Keratinocyte (primary cell): ENCODE data around the gene CATSPER2. TPM values are rescaled to one million over a fixed set of nuclear protein-coding genes. Genes with fewer than 3 reads are reported as not detected.
"Not testable (repeated sequence)": the region's sequence is repeated elsewhere in the genome, so short reads cannot be mapped to it uniquely, and the experiment has no call there.

ENCODE experiments used
- DNase-seq: peaks from one replicate; pipeline ENCODE4 v3.0.0-alpha.2; 2011; ENCODE audit warnings: low read depth, missing footprints, low spot score
- FAIRE-seq: peaks from 2 replicates; lab custom pipeline; 2011; peaks lifted over from hg19 to GRCh38; lab: Jason Lieb, UNC
- H2AFZ ChIP-seq: 2 replicates; pipeline ENCODE4 v1.6.0; 2012; ENCODE audit warnings: low read length, control low read depth, inconsistent platforms; ENCODE audit not compliant: control insufficient read depth
- H3K27ac ChIP-seq: 2 replicates; pipeline ENCODE4 v1.5.1; 2011; ENCODE audit warnings: low read length; ENCODE audit not compliant: control insufficient read depth, insufficient read depth
- H3K27me3 ChIP-seq: 3 replicates; pipeline ENCODE4 v1.6.0; 2011; ENCODE audit warnings: low read length; ENCODE audit not compliant: control insufficient read depth, insufficient read depth; ENCODE audit errors: extremely low read depth
- H3K36me3 ChIP-seq, 2 experiments: 2 replicates in 1 of 2; 3 replicates in 1 of 2; pipeline ENCODE4 v1.5.1; 2011; ENCODE audit warnings: low read length in 2 of 2, mild to moderate bottlenecking in 1 of 2; ENCODE audit not compliant: control insufficient read depth in 2 of 2, insufficient read depth in 2 of 2; ENCODE audit errors: extremely low read depth in 1 of 2
- H3K4me1 ChIP-seq: 3 replicates; pipeline ENCODE4 v1.5.1; 2011; ENCODE audit warnings: low read length; ENCODE audit not compliant: control insufficient read depth, insufficient read depth; ENCODE audit errors: extremely low read depth
- H3K4me2 ChIP-seq: 3 replicates; pipeline ENCODE4 v1.6.0; 2011; ENCODE audit warnings: low read depth, low read length; ENCODE audit not compliant: control insufficient read depth, insufficient read depth; ENCODE audit errors: extremely low read depth
- H3K4me3 ChIP-seq, 3 experiments: fragments of 200-600 bp in 1 of 3; sonication (generic) in 1 of 3; 2 replicates in 2 of 3; 3 replicates in 1 of 3; pipeline ENCODE4 v1.5.1; 2011 to 2016; ENCODE audit warnings: low read length in 3 of 3, mild to moderate bottlenecking in 3 of 3, control low read depth in 2 of 3, inconsistent platforms in 1 of 3, low read depth in 1 of 3, mixed read lengths in 1 of 3, mixed run types in 1 of 3, moderate library complexity in 1 of 3; ENCODE audit not compliant: control insufficient read depth in 2 of 3, insufficient read depth in 2 of 3; ENCODE audit errors: extremely low read depth in 1 of 3
- H3K79me2 ChIP-seq: 2 replicates; pipeline ENCODE4 v1.6.0; 2012; ENCODE audit warnings: low read length; ENCODE audit not compliant: control insufficient read depth, insufficient read depth
- H3K9ac ChIP-seq: 3 replicates; pipeline ENCODE4 v1.6.0; 2011; ENCODE audit warnings: low read length; ENCODE audit not compliant: control insufficient read depth, insufficient read depth; ENCODE audit errors: extremely low read depth
- H3K9me1 ChIP-seq: 3 replicates; pipeline ENCODE4 v1.6.0; 2011; ENCODE audit warnings: low read length; ENCODE audit not compliant: control insufficient read depth, insufficient read depth; ENCODE audit errors: extremely low read depth
- H3K9me3 ChIP-seq: 2 replicates; pipeline ENCODE4 v1.5.1; 2012; ENCODE audit warnings: low read depth, low read length; ENCODE audit not compliant: control insufficient read depth
- H4K20me1 ChIP-seq: 3 replicates; pipeline ENCODE4 v1.6.0; 2011; ENCODE audit warnings: low read length; ENCODE audit not compliant: control insufficient read depth, insufficient read depth; ENCODE audit errors: extremely low read depth
- CTCF ChIP-seq, 3 experiments: IDR thresholded peaks in 1 of 3; conservative IDR thresholded peaks in 1 of 3; optimal IDR thresholded peaks in 1 of 3; 2 replicates in 2 of 3; 3 replicates in 1 of 3; pipeline versions ENCODE3 to v1.5.1; 2011; ENCODE audit warnings: low read length in 3 of 3, mild to moderate bottlenecking in 3 of 3, moderate library complexity in 2 of 3, control low read depth in 1 of 3, inconsistent platforms in 1 of 3; ENCODE audit not compliant: insufficient read depth in 2 of 3; ENCODE audit errors: extremely low read depth in 1 of 3
- EZH2 ChIP-seq: IDR thresholded peaks from one replicate; pipeline ENCODE4 v1.6.1; 2012; ENCODE audit warnings: inconsistent platforms, mild to moderate bottlenecking, low read length, moderate library complexity
- dilution Hi-C: fragments of 300-500 bp; cut with MboI; formaldehyde crosslinking; loops from one replicate; pipeline ENCODE4 v1.7.0; 2020; ENCODE audit warnings: low sequenced_read_pairs; ENCODE audit not compliant: extremely low pct_ligation_motif_present
- polyA minus RNA-seq, 3 experiments: library from RNA; depleted of rRNA, polyadenylated mRNA; stranded (reverse); fragments of >200 nt; gene quantifications; 1 replicate in 1 of 3; 2 replicates in 1 of 3; 3 replicates in 1 of 3; pipeline ENCODE4 v1.2.3, GENCODE V29; 2011
- polyA plus RNA-seq, 5 experiments: library from polyadenylated mRNA; depleted of rRNA in 3 of 5; stranded (reverse) in 3 of 5; stranded (forward) in 1 of 5; unstranded in 1 of 5; fragments of >200 nt; gene quantifications; 1 replicate in 1 of 5; 2 replicates in 3 of 5; 3 replicates in 1 of 5; pipeline versions ENCODE4 v1.2.1 to v1.2.3, GENCODE V29; 2011 to 2012; ENCODE audit warnings: missing spikeins in 2 of 5, low read depth in 1 of 5, low replicate concordance in 1 of 5

Gene CATSPER2
- 1.7 to 4.2 TPM (median 3.5 TPM) in 3 replicates for polyA plus RNA-seq
- 2.7 TPM for polyA plus RNA-seq (2011; ENCODE audit: low read depth)
- polyA plus RNA-seq (2011; cell fraction: cytosol; rRNA removed): 0.44 and 1.0 TPM in 2 replicates
- 8.2 and 8.6 TPM in 2 replicates for polyA plus RNA-seq (2011; cell fraction: nucleus; rRNA removed)
- polyA plus RNA-seq (2012; ENCODE audit: low replicate concordance): 1.7 and 2.3 TPM in 2 replicates
- polyA minus RNA-seq: 2.4 to 3.6 TPM in 2 of 3 replicates, not detected in the other
- polyA minus RNA-seq (2011; cell fraction: cytosol; rRNA and poly(A)+ RNA removed): not detected
- 3.0 and 5.7 TPM in 2 replicates for polyA minus RNA-seq (2011; cell fraction: nucleus; rRNA and poly(A)+ RNA removed)

DNA sequence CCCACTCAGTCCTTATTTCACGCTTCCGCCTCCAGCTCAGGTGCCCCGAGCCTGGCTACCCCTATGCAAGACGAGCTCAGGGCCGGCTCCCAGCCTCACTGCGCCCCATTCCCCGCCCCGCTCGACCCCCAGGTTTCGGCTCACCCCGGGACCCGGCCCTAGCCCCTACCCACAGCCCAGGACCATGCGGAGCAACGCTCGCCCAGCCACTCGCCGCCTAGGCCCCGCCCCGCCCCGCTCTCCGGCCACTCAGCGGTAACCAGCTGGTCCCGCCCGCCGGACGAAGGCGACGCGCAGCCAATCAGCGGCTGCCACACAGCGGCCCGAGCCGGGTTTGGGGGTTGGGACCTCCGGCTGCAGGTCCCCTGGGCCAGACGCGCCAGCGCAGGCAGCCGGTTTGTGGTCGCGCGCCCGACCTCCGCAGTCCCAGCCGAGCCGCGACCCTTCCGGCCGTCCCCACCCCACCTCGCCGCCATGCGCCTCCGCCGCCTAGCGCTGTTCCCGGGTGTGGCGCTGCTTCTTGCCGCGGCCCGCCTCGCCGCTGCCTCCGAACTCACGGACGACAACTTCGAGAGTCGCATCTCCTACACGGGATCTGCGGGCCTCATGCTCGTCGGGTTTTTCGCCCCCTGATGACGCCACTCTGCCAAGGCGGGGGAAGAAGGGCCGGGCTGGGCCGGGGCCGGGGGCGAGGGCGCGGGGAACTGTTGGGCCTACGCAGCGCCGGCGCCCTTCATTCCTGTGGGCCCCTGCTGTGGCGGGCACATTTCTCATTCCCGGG lies at the start of gene CATSPER2:
Gene CATSPER2 (minus strand): TSS at position 196 of the 781 bp plus-strand sequence. CDS start 783 bp downstream, outside the sequence.
- Histone ChIP-seq H3K4me3 (no peak within 1 kb of the TSS), H3K36me3 (no peaks in the 10 kb centered on the region), H3K9me3 (no peaks in the 10 kb centered on the region), H4K20me1 (no peaks in the 10 kb centered on the region), H3K4me1 (no peaks in the 10 kb centered on the region), H3K27me3 (no peaks in the 10 kb centered on the region), H3K9me1 (no peaks in the 10 kb centered on the region), H3K9ac (no peak within 1 kb of the TSS), H3K27ac (no peak within 1 kb of the TSS), H3K79me2 (no peaks in the 10 kb centered on the region), H3K4me2 (no peak within 1 kb of the TSS), H2AFZ (no peak within 1 kb of the TSS)
- dilution Hi-C loops: no loop called here
- FAIRE-seq (no peak), DNase-seq (no peak)
- no peak for TF ChIP-seq CTCF (optimal IDR thresholded peaks at IDR 0.05 in 1 of 3, IDR thresholded peaks at IDR 0.05 in 1 of 3, conservative IDR thresholded peaks at IDR 0.05 in 1 of 3; ENCODE audit: extremely low read depth in 1 of 3, insufficient read depth in 2 of 3, low read length in 3 of 3)
- TF ChIP-seq EZH2: no peak

DNA sequence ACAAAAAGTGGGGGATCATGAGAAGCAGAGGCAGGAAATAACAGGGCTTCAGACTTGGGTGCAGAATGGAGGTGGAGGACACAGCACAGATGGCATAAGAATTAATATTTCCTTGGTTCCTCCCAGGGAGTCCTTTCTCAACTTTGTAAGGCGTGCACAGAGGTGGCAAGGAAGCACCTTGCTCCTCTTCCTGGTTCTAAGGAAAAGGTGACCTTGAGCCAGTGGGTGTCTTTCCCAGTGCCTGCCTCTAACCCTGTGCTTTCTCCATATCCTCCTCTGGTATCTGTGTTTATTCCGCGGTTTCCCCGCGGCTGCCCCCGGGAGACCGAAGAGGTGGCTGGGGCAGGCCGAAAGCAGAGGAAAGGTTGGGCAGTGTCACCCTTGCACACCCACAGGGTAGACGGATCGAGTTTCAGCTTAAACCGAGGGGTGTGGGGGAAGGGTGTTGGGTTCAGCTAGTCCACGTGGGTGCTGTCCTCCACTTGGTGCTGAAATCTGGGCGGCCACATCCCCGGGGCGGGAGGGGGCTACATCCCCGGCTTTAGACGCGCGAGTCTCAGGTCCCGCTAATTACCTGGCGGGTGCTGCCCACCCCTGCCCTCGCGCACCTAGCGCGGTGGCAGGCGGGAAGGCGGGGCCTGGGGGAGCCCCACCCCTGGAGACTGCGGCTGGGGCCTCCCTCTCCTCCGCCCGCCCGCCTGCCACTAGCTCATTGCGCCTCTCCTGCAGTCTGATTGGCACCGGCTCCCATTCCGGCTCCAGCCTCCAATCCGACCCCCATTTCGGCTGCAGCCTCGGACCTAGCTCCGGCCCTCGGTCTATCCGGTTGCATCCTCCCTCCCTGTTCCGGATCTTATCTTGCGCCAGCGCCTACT lies 44.7 kb upstream of the CATSPER2 start, which contains the start of gene CKMT1A:
Gene CKMT1A (plus strand): TSS at position 712 of the 875 bp plus-strand sequence. CDS start 192 bp downstream, outside the sequence.
- peak; percentile 23 for FAIRE-seq
- H3K36me3 ChIP-seq, H3K27ac ChIP-seq, H3K79me2 ChIP-seq, H3K9me1 ChIP-seq, H3K9me3 ChIP-seq, dilution Hi-C loops, H3K4me2 ChIP-seq, DNase-seq, H4K20me1 ChIP-seq, H3K4me1 ChIP-seq, H3K4me3 ChIP-seq, H3K9ac ChIP-seq, H2AFZ ChIP-seq, H3K27me3 ChIP-seq: not testable (repeated sequence)

- DNase-seq, dilution Hi-C loops, H3K9me3 ChIP-seq, H3K27ac ChIP-seq, H3K9ac ChIP-seq, H3K27me3 ChIP-seq, H2AFZ ChIP-seq, H3K79me2 ChIP-seq, H3K4me3 ChIP-seq, H4K20me1 ChIP-seq, H3K4me1 ChIP-seq, H3K36me3 ChIP-seq, H3K9me1 ChIP-seq, H3K4me2 ChIP-seq: not testable (repeated sequence)
- peak; percentile 97 for FAIRE-seq
Measured at GRCh38 chr15:43692679-43693078, 44.0 kb upstream of the CATSPER2 start.
